K562 (cell line): ENCODE results near the gene HSP90AA1. TPM values are rescaled to one million over a fixed set of nuclear protein-coding genes. Genes with fewer than 3 reads are reported as not detected.
A peak's percentile ranks its signal among the peaks of the same experiment; 100 is the strongest.

Experiments
- ATAC-seq: fragments of 200-7000 bp; cut with Tn5 transposase; 3 replicates; pipeline ENCODE4 v1.9.1; 2020; ENCODE audit warnings: moderate library complexity
- BruUV-seq: library from RNA; stranded (reverse); fragments of 400-500 nt; replicated peaks from 2 replicates; lab custom pipeline; 2021; lab: Mats Ljungman, UMichigan
- CTCF ChIA-PET: fragments of 300-600 bp; formaldehyde crosslinking; extraction: SDS; loops from one replicate; lab custom pipeline; 2021; ENCODE audit warnings: low intra/inter-chr PET ratio; lab: Yijun Ruan, JAX
- POLR2A ChIA-PET: fragments of 300-600, 350-650 bp; sonication (Branson Sonifier 250); formaldehyde crosslinking; extraction: SDS; loops from one replicate; lab custom pipeline; 2021; ENCODE audit warnings: antibody characterized with exemption, inconsistent platforms; lab: Yijun Ruan, JAX
- DNase-seq, 4 experiments: peaks; one replicate each; pipeline versions ENCODE4 v3.0.0 to v3.0.0-alpha.2; 2011 to 2018; ENCODE audit warnings: low spot score in 3 of 4, mixed read lengths in 3 of 4; ENCODE audit errors: extremely low read depth in 1 of 4
- FAIRE-seq: peaks from 2 replicates; lab custom pipeline; 2011; peaks lifted over from hg19 to GRCh38; lab: Jason Lieb, UNC
- H2AFZ ChIP-seq: 2 replicates; pipeline ENCODE4 v1.6.0; 2011; ENCODE audit warnings: low read depth, low read length, control low read depth, inconsistent platforms
- H3K27ac ChIP-seq: fragments of 200-600 bp; 3 replicates; pipeline ENCODE4 v1.8.0; 2011; ENCODE audit warnings: low read depth, mild to moderate bottlenecking, control low read depth, inconsistent platforms, low read length, moderate library complexity, mixed read lengths; ENCODE audit errors: extremely low read depth
- H3K27me3 ChIP-seq, 2 experiments: fragments of 300-600 bp in 1 of 2; 2 replicates in 1 of 2; 3 replicates in 1 of 2; pipeline versions ENCODE4 v1.6.0 to v1.8.0; 2011; ENCODE audit warnings: inconsistent platforms in 2 of 2, low read length in 2 of 2, mild to moderate bottlenecking in 1 of 2, mixed read lengths in 1 of 2, moderate library complexity in 1 of 2; ENCODE audit not compliant: control insufficient read depth in 2 of 2, insufficient read depth in 2 of 2
- H3K36me3 ChIP-seq: fragments of 300-600 bp; 3 replicates; pipeline ENCODE4 v1.8.0; 2011; ENCODE audit warnings: mild to moderate bottlenecking, low read length, inconsistent platforms; ENCODE audit not compliant: control insufficient read depth, insufficient read depth
- H3K4me1 ChIP-seq, 2 experiments: fragments of 200-600 bp in 1 of 2; replicated peaks in 1 of 2; 2 replicates in 1 of 2; 3 replicates in 1 of 2; pipeline versions ENCODE4 v1.5.1 to v1.8.0; 2011; ENCODE audit warnings: inconsistent platforms in 2 of 2, low read length in 2 of 2, mild to moderate bottlenecking in 1 of 2, mixed read lengths in 1 of 2, moderate library complexity in 1 of 2; ENCODE audit not compliant: control insufficient read depth in 2 of 2, insufficient read depth in 2 of 2
- H3K4me2 ChIP-seq: 2 replicates; pipeline ENCODE4 v1.6.1; 2011; ENCODE audit warnings: low read length, control low read depth, inconsistent platforms, mixed read lengths; ENCODE audit not compliant: insufficient read depth
- H3K4me3 ChIP-seq: fragments of 200-600 bp; sonication (generic), shearing (Covaris generic); 2 replicates; pipeline ENCODE4 v1.5.1; 2016; ENCODE audit warnings: control low read depth, inconsistent platforms
- H3K79me2 ChIP-seq: fragments of 200-600 bp; 3 replicates; pipeline ENCODE4 v1.8.0; 2011; ENCODE audit warnings: low read length, inconsistent platforms; ENCODE audit not compliant: control insufficient read depth, insufficient read depth
- H3K9ac ChIP-seq, 2 experiments: 2 replicates each; pipeline versions ENCODE4 v1.6.0 to v1.6.1; 2011; ENCODE audit warnings: low read depth in 2 of 2, low read length in 2 of 2, control low read depth in 1 of 2, inconsistent platforms in 1 of 2, mild to moderate bottlenecking in 1 of 2, mixed read lengths in 1 of 2; ENCODE audit not compliant: insufficient read depth in 1 of 2
- H3K9me1 ChIP-seq: one replicate; pipeline ENCODE4 v1.6.0; 2011; ENCODE audit warnings: inconsistent platforms, mild to moderate bottlenecking, low read length, moderate library complexity; ENCODE audit not compliant: control insufficient read depth, insufficient read depth
- H3K9me3 ChIP-seq: replicated peaks from 2 replicates; pipeline ENCODE4 v1.5.1; 2011; ENCODE audit warnings: low read depth, low read length, inconsistent platforms; ENCODE audit not compliant: control insufficient read depth, insufficient read depth
- H4K20me1 ChIP-seq: replicated peaks from 2 replicates; pipeline ENCODE4 v1.6.1; 2011; ENCODE audit warnings: low read length, inconsistent platforms, mixed read lengths; ENCODE audit not compliant: control insufficient read depth, insufficient read depth
- FUS ChIP-seq: fragments of 200-400 bp; formaldehyde crosslinking; optimal IDR thresholded peaks from 2 replicates; pipeline ENCODE3; 2017; ENCODE audit warnings: low read depth, low read length
- HMGN3 ChIP-seq: IDR thresholded peaks from 2 replicates; pipeline ENCODE4 v1.6.1; 2011; ENCODE audit warnings: borderline replicate concordance, low read depth, mild to moderate bottlenecking, mixed read lengths, low read length; ENCODE audit not compliant: insufficient read length; ENCODE audit errors: extremely low read depth
- KAT2B ChIP-seq: IDR thresholded peaks from one replicate; pipeline ENCODE4 v1.6.1; 2012; ENCODE audit warnings: low read depth, mild to moderate bottlenecking, control low read depth, inconsistent platforms, low read length, moderate library complexity
- LARP7 ChIP-seq: fragments of 450-650 bp; IDR thresholded peaks from 2 replicates; pipeline ENCODE4 v1.6.1; 2016
- NONO ChIP-seq, 2 experiments: fragments of 200-400 bp in 1 of 2; fragments of 450-650 bp in 1 of 2; formaldehyde crosslinking in 1 of 2; IDR thresholded peaks; 2 replicates each; pipeline ENCODE4 v1.6.1; 2017; ENCODE audit warnings: low read depth in 2 of 2, mild to moderate bottlenecking in 2 of 2, moderate library complexity in 2 of 2, low read length in 1 of 2
- PCBP1 ChIP-seq: fragments of 200-400 bp; formaldehyde crosslinking; IDR thresholded peaks from 2 replicates; pipeline ENCODE4 v1.6.1; 2018; ENCODE audit warnings: mild to moderate bottlenecking, low read depth, low read length; ENCODE audit not compliant: poor library complexity, severe bottlenecking
- PHF20 ChIP-seq: fragments of 450-650 bp; IDR thresholded peaks from 2 replicates; pipeline ENCODE4 v1.6.1; 2018; ENCODE audit not compliant: partially characterized antibody
- PHTF2 ChIP-seq: fragments of 250-450 bp; sonication (Bioruptor Pico); IDR thresholded peaks from 2 replicates; pipeline ENCODE4 v1.5.0; 2021; ENCODE audit warnings: mild to moderate bottlenecking
- PRPF4 ChIP-seq: fragments of 200-400 bp; formaldehyde crosslinking; IDR thresholded peaks from one replicate; pipeline ENCODE4 v1.6.1; 2017; ENCODE audit warnings: low read length, low read depth, mild to moderate bottlenecking; ENCODE audit not compliant: insufficient read depth, poor library complexity, severe bottlenecking
- PTRF ChIP-seq: fragments of 450-650 bp; IDR thresholded peaks from 2 replicates; pipeline ENCODE4 v1.6.1; 2016; ENCODE audit warnings: mild to moderate bottlenecking, missing genetic modification characterization, missing compliant biosample characterization
- RBM22 ChIP-seq: fragments of 200-400 bp; formaldehyde crosslinking; IDR thresholded peaks from 2 replicates; pipeline ENCODE4 v1.6.1; 2018; ENCODE audit warnings: low read length, low read depth; ENCODE audit not compliant: poor library complexity, severe bottlenecking
- SAP30 ChIP-seq: fragments of 200-600 bp; sonication (generic); IDR thresholded peaks from 2 replicates; pipeline ENCODE4 v1.6.1; 2012; ENCODE audit warnings: borderline replicate concordance, low read depth, mild to moderate bottlenecking, moderate library complexity, low read length, control low read depth, inconsistent platforms; ENCODE audit not compliant: insufficient read depth, poor library complexity, severe bottlenecking
- WGBS: fragments of 100-300 bp; shearing (Covaris generic); methylation state at CpG from one replicate; pipeline ENCODE4 v1.1.6; 2016; ENCODE audit warnings: low coverage, mixed read lengths; ENCODE audit not compliant: insufficient coverage; ENCODE audit errors: missing lambda C conversion rate; 5-methylcytosine and 5-hydroxymethylcytosine counted together
- in situ Hi-C: fragments of 300-500 bp; cut with MboI; formaldehyde crosslinking; loops from 4 replicates; pipeline ENCODE4 v1.15.0; 2018; ENCODE audit warnings: inconsistent platforms, mixed read lengths
- intact Hi-C: fragments of 100-400 bp; cut with micrococcal nuclease; formaldehyde crosslinking; loops from 2 replicates; pipeline ENCODE4 v1.14.2; 2022
- polyA plus RNA-seq, 8 experiments: library from polyadenylated mRNA; depleted of rRNA in 4 of 8; stranded (reverse) in 5 of 8; unstranded in 3 of 8; fragments of >200 nt; fragmentation: Nextera tagmentation in 2 of 8; fragmentation: Illumina TruSeq in 1 of 8; extraction: Ambion mirVana in 2 of 8; extraction: Trizol in 1 of 8; gene quantifications; 2 replicates each; pipeline versions ENCODE4 v1.2.1 to v1.2.3, GENCODE V29; 2011 to 2014; ENCODE audit warnings: inconsistent platforms in 1 of 8, missing spikeins in 1 of 8
- total RNA-seq, 7 experiments: library from RNA; depleted of rRNA in 6 of 7; stranded (reverse); fragments of >200 nt in 6 of 7; fragmentation: Illumina TruSeq in 2 of 7; extraction: Trizol in 2 of 7; gene quantifications; 2 replicates each; pipeline versions ENCODE4 v1.2.1 to v1.2.3, GENCODE V29; 2011 to 2021; ENCODE audit warnings: low replicate concordance in 1 of 7
- TF ChIP-seq, protein P1 (sequence below): sonication (generic); formaldehyde crosslinking; IDR thresholded peaks from 2 replicates; pipeline ENCODE4 v1.8.0; 2023; ENCODE audit warnings: mild to moderate bottlenecking, missing genetic modification reagents
- TF ChIP-seq, protein P2 (sequence below): fragments of 250-450 bp; sonication (Bioruptor Pico); IDR thresholded peaks from 2 replicates; pipeline ENCODE4 v1.5.0; 2021; ENCODE audit warnings: mild to moderate bottlenecking, moderate library complexity
- TF ChIP-seq, protein P3 (sequence below): fragments of 450-650 bp; formaldehyde crosslinking; IDR thresholded peaks from 2 replicates; pipeline ENCODE4 v1.4.0; 2022; ENCODE audit warnings: missing genetic modification characterization

HSP90AA1 gene
- total and polyA plus RNA-seq, 9 of the 15 experiments (the other 6 are each of a cell fraction or from before 2014, with no cell fraction given), result 377 to 1,731 (median 879) TPM

DNA sequence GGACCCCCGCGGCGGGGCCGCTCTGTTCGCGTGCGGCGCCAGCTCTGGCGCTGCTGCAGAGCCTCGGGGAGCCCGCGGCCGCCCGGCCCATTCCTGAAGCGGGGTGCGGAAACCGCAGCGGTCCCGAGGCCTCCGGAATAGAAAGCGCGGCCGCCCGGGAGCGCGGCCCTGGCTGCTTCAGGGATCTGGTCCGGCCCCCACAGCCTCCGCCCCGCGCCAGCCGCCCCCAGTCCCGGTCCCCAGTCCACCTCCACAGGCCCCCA lies 204 bp downstream of the HSP90AA1 start:
- FAIRE-seq, result no peak
- peaks cover 67% of the 10 kb centered on the region for H3K79me2 ChIP-seq
- peaks cover 21 to 34% of the 10 kb centered on the region in 2 experiments; a peak in 4 of 5 replicates for H3K4me1 ChIP-seq
- H3K9me1 ChIP-seq, result no peaks in the 10 kb centered on the region
- peak overlapping the region; percentile 89 for H3K4me3 ChIP-seq
- H3K4me2 ChIP-seq, result peak overlapping the region; percentile 85; the same call in 1 of the 2 replicates
- H3K9ac ChIP-seq, result peak overlapping the region; percentile 83 to 94; a peak in 3 of 4 replicates
- peaks cover 46% of the 10 kb centered on the region for H3K36me3 ChIP-seq
- intact Hi-C loops (loop anchor here (5.0 kb wide), 1 partner anchor 399 kb away; no protein-coding TSS in a partner anchor), in situ Hi-C loops (no loop called here)
- H3K27me3 ChIP-seq, result no peaks in the 10 kb centered on the region
- no peak overlapping the region for H2AFZ ChIP-seq
- WGBS, result 0% methylated on average over 15 of the region's 32 CpGs
- no peak for DNase-seq
- H4K20me1 ChIP-seq, result peaks cover 29% of the 10 kb centered on the region
- H3K9me3 ChIP-seq, result no peaks in the 10 kb centered on the region
- ChIA-PET CTCF (interaction anchor here (0.7 kb wide), 2 partner anchors 1484 to 1847 kb away, joined by 3 to 4 read pairs; no protein-coding TSS in a partner anchor), POLR2A (interaction anchor here (0.6 to 3.3 kb wide), 8 partner anchors 8 to 327 kb away, joined by 3 to 17 read pairs (median 4); no protein-coding TSS in a partner anchor)
- no TSS peak for BruUV-seq
- no peak; the same call in 2 of the 3 replicates for ATAC-seq
- peak overlapping the region; percentile 88 for H3K27ac ChIP-seq
- TF ChIP-seq, protein P1, sequence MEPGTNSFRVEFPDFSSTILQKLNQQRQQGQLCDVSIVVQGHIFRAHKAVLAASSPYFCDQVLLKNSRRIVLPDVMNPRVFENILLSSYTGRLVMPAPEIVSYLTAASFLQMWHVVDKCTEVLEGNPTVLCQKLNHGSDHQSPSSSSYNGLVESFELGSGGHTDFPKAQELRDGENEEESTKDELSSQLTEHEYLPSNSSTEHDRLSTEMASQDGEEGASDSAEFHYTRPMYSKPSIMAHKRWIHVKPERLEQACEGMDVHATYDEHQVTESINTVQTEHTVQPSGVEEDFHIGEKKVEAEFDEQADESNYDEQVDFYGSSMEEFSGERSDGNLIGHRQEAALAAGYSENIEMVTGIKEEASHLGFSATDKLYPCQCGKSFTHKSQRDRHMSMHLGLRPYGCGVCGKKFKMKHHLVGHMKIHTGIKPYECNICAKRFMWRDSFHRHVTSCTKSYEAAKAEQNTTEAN, result no peak
- TF ChIP-seq PHF20 (peak; percentile 19), LARP7 (no peak), RBM22 (peak; percentile 83), NONO (IDR thresholded peaks at IDR 0.05; ENCODE audit: low read depth in 2 of 2, low read length in 1 of 2) (peak in 1 of 2 experiments; percentile 94; a peak in 3 of 4 replicates), PTRF (no peak), PRPF4 (peak; percentile 91), KAT2B (no peak), FUS (peak; percentile 65), PCBP1 (peak; percentile 86), SAP30 (peak; percentile 30), PHTF2 (peak; percentile 30; the same call in 1 of the 2 replicates), HMGN3 (peak; percentile 81)
- TF ChIP-seq, protein P2, sequence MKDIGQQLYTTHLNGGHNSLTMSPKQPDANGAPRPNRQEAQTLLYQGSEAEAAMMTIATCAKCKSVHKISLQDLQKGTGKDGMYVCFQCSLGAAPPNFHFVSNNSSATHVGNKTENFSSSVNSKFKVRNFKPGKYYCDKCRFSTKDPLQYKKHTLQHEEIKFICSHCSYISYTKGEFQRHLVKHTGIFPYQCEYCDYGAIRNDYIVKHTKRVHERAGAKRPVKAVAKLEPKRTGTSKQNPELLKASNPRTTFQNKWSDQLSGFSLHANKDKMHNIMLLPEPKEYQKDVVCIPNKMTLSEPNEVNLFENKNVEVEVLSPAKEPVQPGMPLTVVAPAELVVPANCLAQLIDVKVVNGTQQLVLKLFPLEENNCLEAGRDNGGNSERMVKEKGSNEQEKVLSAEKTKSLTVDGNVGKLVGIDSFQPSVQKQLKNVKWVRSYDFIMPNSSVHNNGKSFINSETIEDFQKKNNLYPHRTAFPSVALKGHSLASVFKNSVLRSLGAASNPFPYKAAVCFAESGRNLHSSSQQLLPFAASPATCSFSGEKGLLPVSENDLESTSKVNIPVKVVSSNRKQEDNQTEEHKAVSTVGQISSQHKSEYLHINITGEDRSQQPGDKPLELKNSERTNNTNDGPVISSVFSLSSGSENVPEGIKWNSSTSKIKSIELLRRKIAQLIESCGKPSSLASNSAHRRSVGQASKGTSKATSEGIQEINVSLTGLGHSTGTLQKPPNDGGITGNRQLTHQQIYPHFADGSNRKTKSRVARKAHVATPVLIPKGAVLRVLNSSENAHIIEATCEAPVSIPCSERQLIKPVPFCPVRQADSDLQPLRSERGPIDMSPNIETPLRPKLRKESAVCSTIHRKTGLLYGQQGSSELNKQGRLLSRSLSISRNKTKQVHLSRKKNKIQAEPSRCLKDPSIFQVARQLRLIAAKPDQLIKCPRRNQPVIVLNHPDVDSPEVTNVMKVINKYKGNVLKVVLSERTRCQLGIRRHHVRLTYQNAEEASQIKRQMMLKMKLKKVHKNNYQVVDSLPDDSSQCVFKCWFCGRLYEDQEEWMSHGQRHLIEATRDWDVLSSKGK (CRISPR knock-in tag), result no peak
- TF ChIP-seq, protein P3, sequence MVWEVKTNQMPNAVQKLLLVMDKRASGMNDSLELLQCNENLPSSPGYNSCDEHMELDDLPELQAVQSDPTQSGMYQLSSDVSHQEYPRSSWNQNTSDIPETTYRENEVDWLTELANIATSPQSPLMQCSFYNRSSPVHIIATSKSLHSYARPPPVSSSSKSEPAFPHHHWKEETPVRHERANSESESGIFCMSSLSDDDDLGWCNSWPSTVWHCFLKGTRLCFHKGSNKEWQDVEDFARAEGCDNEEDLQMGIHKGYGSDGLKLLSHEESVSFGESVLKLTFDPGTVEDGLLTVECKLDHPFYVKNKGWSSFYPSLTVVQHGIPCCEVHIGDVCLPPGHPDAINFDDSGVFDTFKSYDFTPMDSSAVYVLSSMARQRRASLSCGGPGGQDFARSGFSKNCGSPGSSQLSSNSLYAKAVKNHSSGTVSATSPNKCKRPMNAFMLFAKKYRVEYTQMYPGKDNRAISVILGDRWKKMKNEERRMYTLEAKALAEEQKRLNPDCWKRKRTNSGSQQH, result 0 out of 2 replicates have a peak, but pooled peaks have one; percentile 56
